Colonic mucosa (tissue), 4 donors: ENCODE data around the gene APOL2. TPM values are rescaled to one million over a fixed set of nuclear protein-coding genes. Genes with fewer than 3 reads are reported as not detected.

ENCODE experiments used
- DNase-seq: peaks from one replicate; pipeline ENCODE4 v3.0.0-alpha.2; 2020
- H3K27ac ChIP-seq: fragments of 200-600 bp; one replicate; pipeline ENCODE4 v1.8.0; 2021
- H3K27me3 ChIP-seq: fragments of 200-600 bp; one replicate; pipeline ENCODE4 v1.8.0; 2021
- H3K36me3 ChIP-seq: fragments of 200-600 bp; one replicate; pipeline ENCODE4 v1.8.0; 2021
- H3K4me1 ChIP-seq: fragments of 200-600 bp; one replicate; pipeline ENCODE4 v1.8.0; 2021; ENCODE audit warnings: mild to moderate bottlenecking
- H3K4me3 ChIP-seq: fragments of 200-600 bp; one replicate; pipeline ENCODE4 v1.8.0; 2021
- H3K9ac ChIP-seq, 2 donors: one replicate each; pipeline ENCODE4 v1.7.0; 2013; ENCODE audit warnings: control low read depth in 2 of 2, low read depth in 2 of 2, low read length in 2 of 2
- H3K9me3 ChIP-seq: fragments of 200-600 bp; one replicate; pipeline ENCODE4 v1.8.0; 2021
- intact Hi-C: fragments of 100-400 bp; cut with DNase I; formaldehyde crosslinking; loops from one replicate; pipeline ENCODE4 v1.14.1; 2022
- total RNA-seq, 2 donors: library from RNA; stranded (reverse); fragmentation: NEBNext Ultra II Directional in 1 of 2; extraction: Animal tissue kit (Norgen Biotek cat#: 25700) in 1 of 2; gene quantifications; one replicate each; pipeline ENCODE4 v1.2.1, GENCODE V29; 2021
- TF ChIP-seq, protein P1 (sequence below): fragments of 200-600 bp; IDR thresholded peaks from one replicate; pipeline ENCODE4 v1.8.0; 2022; ENCODE audit warnings: antibody characterized with exemption, mild to moderate bottlenecking
- donor health status: healthy.
- donor health status: DM: no; HTN: no; CAD: no.
- donor health status: DM: no; HTN: no; CAD: no.

Gene APOL2
- total RNA-seq, 2 donors from 2014 or later: 27.5 to 29.4 TPM

DNA sequence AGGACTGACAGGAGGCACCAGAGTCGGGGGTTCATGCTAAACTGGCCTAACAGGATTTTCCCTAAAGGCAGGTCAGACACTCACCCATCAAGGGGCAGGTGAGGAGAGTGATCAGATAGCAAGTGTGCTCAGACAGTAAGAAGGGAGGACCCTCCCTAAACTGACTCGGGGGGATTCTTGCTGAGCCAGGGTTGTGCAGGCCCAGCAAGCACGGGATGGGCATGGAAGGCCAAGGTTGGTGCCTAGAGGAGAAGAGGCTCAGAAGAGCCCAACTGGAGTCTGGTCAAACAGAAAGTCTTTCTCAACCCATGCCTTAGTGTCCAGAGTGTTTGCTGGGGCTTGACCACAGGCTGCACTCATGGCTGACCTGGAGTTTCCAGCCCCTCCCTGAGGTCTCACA is 7.4 kb upstream of the APOL2 start:
- H3K4me3 ChIP-seq: no peak overlapping the region
- intact Hi-C loops: no loop called here
- H3K27ac ChIP-seq: no peak overlapping the region
- no peaks in the 10 kb centered on the region for H3K27me3 ChIP-seq
- DNase-seq: no peak
- H3K4me1 ChIP-seq: no peaks in the 10 kb centered on the region
- H3K9ac ChIP-seq: no peak overlapping the region
- TF ChIP-seq, protein P1, sequence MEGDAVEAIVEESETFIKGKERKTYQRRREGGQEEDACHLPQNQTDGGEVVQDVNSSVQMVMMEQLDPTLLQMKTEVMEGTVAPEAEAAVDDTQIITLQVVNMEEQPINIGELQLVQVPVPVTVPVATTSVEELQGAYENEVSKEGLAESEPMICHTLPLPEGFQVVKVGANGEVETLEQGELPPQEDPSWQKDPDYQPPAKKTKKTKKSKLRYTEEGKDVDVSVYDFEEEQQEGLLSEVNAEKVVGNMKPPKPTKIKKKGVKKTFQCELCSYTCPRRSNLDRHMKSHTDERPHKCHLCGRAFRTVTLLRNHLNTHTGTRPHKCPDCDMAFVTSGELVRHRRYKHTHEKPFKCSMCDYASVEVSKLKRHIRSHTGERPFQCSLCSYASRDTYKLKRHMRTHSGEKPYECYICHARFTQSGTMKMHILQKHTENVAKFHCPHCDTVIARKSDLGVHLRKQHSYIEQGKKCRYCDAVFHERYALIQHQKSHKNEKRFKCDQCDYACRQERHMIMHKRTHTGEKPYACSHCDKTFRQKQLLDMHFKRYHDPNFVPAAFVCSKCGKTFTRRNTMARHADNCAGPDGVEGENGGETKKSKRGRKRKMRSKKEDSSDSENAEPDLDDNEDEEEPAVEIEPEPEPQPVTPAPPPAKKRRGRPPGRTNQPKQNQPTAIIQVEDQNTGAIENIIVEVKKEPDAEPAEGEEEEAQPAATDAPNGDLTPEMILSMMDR: no peak
- H3K36me3 ChIP-seq: no peaks in the 10 kb centered on the region
- H3K9me3 ChIP-seq: no peaks in the 10 kb centered on the region

GRCh38 chr22:36245805-36246356 is 6.6 kb upstream of the APOL2 start:
- intact Hi-C loops: no loop called here
- no peaks in the 10 kb centered on the region for H3K4me1 ChIP-seq
- H3K27ac ChIP-seq: no peak overlapping the region
- no peak overlapping the region for H3K4me3 ChIP-seq
- no peaks in the 10 kb centered on the region for H3K9me3 ChIP-seq
- no peaks in the 10 kb centered on the region for H3K36me3 ChIP-seq
- no peak overlapping the region for H3K9ac ChIP-seq
- TF ChIP-seq, protein P1: no peak
- DNase-seq: no peak
- H3K27me3 ChIP-seq: no peaks in the 10 kb centered on the region

DNA sequence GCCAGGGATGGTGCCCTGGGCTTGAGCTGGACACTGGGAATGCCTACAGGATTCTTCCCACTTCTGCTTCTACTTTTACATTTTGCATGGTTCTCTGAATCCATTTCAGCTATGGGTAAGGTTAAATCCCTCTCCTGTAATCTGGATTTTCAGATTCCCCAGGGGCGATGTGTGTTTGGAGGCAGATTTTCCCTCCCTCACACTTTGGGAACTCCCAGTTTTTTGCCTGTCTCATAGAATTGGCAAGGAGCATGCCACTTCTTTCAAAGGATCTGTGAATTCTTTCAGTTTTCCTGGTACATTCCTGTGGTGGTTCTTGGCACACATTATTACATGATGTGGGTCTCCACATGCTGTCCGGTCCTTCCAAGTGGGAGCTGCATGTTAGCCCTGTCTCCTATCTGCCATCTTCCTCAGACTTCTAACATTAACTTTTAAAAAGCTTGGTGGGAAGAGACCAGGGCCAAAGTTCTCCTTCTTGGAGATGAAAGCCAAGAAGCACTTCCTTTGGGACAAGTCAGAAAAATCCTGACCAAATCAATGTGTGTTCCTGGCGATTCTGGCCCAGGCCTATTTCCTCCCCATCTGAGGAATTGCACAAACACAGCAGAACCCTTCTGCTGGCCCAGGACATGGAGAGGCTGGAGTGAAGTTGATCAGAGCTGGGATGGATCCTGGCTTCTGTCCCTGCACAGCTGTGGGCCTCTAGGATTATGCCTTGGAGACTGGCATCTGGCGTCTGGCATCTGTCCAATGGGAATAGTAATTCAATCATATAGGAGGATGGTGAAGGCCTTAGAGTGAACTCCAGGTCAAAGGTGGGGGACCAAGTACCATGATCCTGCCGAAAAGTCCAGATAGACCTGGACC is 5.4 kb upstream of the APOL2 start:
- TF ChIP-seq, protein P1: no peak
- H3K36me3 ChIP-seq: no peaks in the 10 kb centered on the region

GRCh38 chr22:36243986-36244385 is 4.7 kb upstream of the APOL2 start:
- Histone ChIP-seq H3K9ac (no peak overlapping the region), H3K4me1 (no peaks in the 10 kb centered on the region)
- intact Hi-C loops: no loop called here

More for the DNA sequence above, 5.4 kb upstream of the APOL2 start:
- Histone ChIP-seq H3K4me3 (no peak overlapping the region), H3K27ac (no peak overlapping the region), H3K9me3 (no peaks in the 10 kb centered on the region), H3K27me3 (no peaks in the 10 kb centered on the region), H3K4me1 (no peaks in the 10 kb centered on the region), H3K9ac (no peak overlapping the region)
- intact Hi-C loops: no loop called here
- DNase-seq: no peak

GRCh38 chr22:36239150-36239400 is 252 bp downstream of the APOL2 start:
- peaks cover 18% of the 10 kb centered on the region for H3K4me1 ChIP-seq
- H3K4me3 ChIP-seq: peak overlapping the region; percentile 61
- no peaks in the 10 kb centered on the region for H3K36me3 ChIP-seq
- TF ChIP-seq, protein P1: no peak
- intact Hi-C loops: loop anchor here (5.0 kb wide), 1 partner anchor 48 kb away; no protein-coding TSS in a partner anchor
- peak; percentile 45 for DNase-seq
- H3K27ac ChIP-seq: peak overlapping the region; percentile 93
- H3K9ac ChIP-seq: peak overlapping the region; percentile 78 to 98
- no peaks in the 10 kb centered on the region for H3K27me3 ChIP-seq
- no peaks in the 10 kb centered on the region for H3K9me3 ChIP-seq

More at GRCh38 chr22:36243986-36244385, 4.7 kb upstream of the APOL2 start:
- Histone ChIP-seq H3K27me3 (no peaks in the 10 kb centered on the region), H3K27ac (no peak overlapping the region), H3K9me3 (no peaks in the 10 kb centered on the region), H3K4me3 (no peak overlapping the region), H3K36me3 (no peaks in the 10 kb centered on the region)
- DNase-seq: no peak
- TF ChIP-seq, protein P1: no peak
